ENCODE data around the gene GPR183. TPM values are rescaled to one million over a fixed set of nuclear protein-coding genes. Genes with fewer than 3 reads are reported as not detected.

GPR183 gene
- total and polyA plus RNA-seq, 2 of the 8 experiments (the other 6 are each of a cell fraction or from before 2014, with no cell fraction given), result not detected

- no peak overlapping the region for H2BK120ac ChIP-seq (replicated peaks; ENCODE audit: low read depth, low read length)
- H4K20me1 ChIP-seq (replicated peaks in 1 of 2; ENCODE audit: control insufficient read depth in 1 of 2, insufficient read depth in 2 of 2, low read length in 2 of 2), result peaks cover 0 to 5% of the 10 kb centered on the region in 2 experiments
- peaks cover 0 to 5% (median 2%) of the 10 kb centered on the region in 4 experiments; a peak in 2 of 7 replicates for H3K4me1 ChIP-seq (replicated peaks in 1 of 4; ENCODE audit: control insufficient read depth in 3 of 4, insufficient read depth in 4 of 4, low read length in 3 of 4)
- no peak overlapping the region for H3K9ac ChIP-seq (replicated peaks in 1 of 4; ENCODE audit: extremely low read depth in 1 of 4, low read depth in 3 of 4, low read length in 3 of 4)
- no peak overlapping the region for H4K5ac ChIP-seq (ENCODE audit: insufficient read length, low read depth, low read length)
- DNase-seq (ENCODE audit: low read depth in 1 of 2, low spot score in 2 of 2) (no peak), FAIRE-seq (no peak)
- H3K4ac ChIP-seq (replicated peaks; ENCODE audit: insufficient read length, low read depth, low read length), result no peak overlapping the region
- ChIA-PET CTCF (ENCODE audit: partially characterized antibody) (interaction anchor here (3.3 kb wide), 1 partner anchor 11 kb away, joined by 8 read pairs; no protein-coding TSS in a partner anchor), POLR2A (ENCODE audit: partially characterized antibody) (no interaction called here)
- H3K4me2 ChIP-seq (ENCODE audit: insufficient read depth in 1 of 2, low read depth in 2 of 2, low read length in 2 of 2), result no peak overlapping the region
- H3K9me3 ChIP-seq (ENCODE audit: insufficient read depth in 2 of 2, low read depth in 1 of 2, low read length in 1 of 2), result no peaks in the 10 kb centered on the region
- H2BK20ac ChIP-seq (ENCODE audit: low read length), result no peak overlapping the region
- no peak overlapping the region for H2AFZ ChIP-seq (ENCODE audit: low read length)
- H3K27ac ChIP-seq (ENCODE audit: low read depth, low read length), result no peak overlapping the region
- H4K91ac ChIP-seq (replicated peaks; ENCODE audit: insufficient read length, low read length), result no peak overlapping the region
- no peak overlapping the region for H3K18ac ChIP-seq (ENCODE audit: extremely low read depth, low read length)
- H4K8ac ChIP-seq (ENCODE audit: extremely low read depth, insufficient read depth, low read length), result no peak overlapping the region
- H3K14ac ChIP-seq (ENCODE audit: insufficient read length), result no peak overlapping the region
- no peak overlapping the region for H3K4me3 ChIP-seq (ENCODE audit: extremely low read depth in 1 of 4, insufficient read depth in 2 of 4, low read depth in 3 of 4, low read length in 4 of 4)
- H3K56ac ChIP-seq (replicated peaks; ENCODE audit: insufficient read length, low read depth, low read length), result no peak overlapping the region
- no peak overlapping the region for H2AK5ac ChIP-seq (ENCODE audit: low read depth, low read length)
- no peaks in the 10 kb centered on the region for H3K27me3 ChIP-seq (replicated peaks in 1 of 4; ENCODE audit: control insufficient read depth in 3 of 4, extremely low read depth in 1 of 4, insufficient read depth in 3 of 4, low read length in 3 of 4)
- H2BK12ac ChIP-seq (ENCODE audit: low read depth, low read length), result no peak overlapping the region
- H3K79me2 ChIP-seq (ENCODE audit: control insufficient read depth in 1 of 2, insufficient read depth in 2 of 2, low read length in 2 of 2), result no peaks in the 10 kb centered on the region
- 100% methylated on average over 1 of the region's 1 CpG; no CpG with 5 or more reads in 1 of the 2 experiments for WGBS, 2 experiments (ENCODE audit: extremely low coverage in 1 of 2, insufficient coverage in 1 of 2, insufficient read length in 1 of 2, insufficient replicate concordance in 2 of 2, low coverage in 1 of 2, low lambda C conversion rate in 2 of 2, missing lambda C conversion rate in 1 of 2)
- H3K23me2 ChIP-seq (ENCODE audit: low read depth, low read length), result no peaks in the 10 kb centered on the region
- peaks cover 0 to 12% (median 4%) of the 10 kb centered on the region in 4 experiments; a peak in 3 of 8 replicates for H3K36me3 ChIP-seq (ENCODE audit: control insufficient read depth in 2 of 4, insufficient read depth in 4 of 4, low read length in 3 of 4)
- H3K23ac ChIP-seq (ENCODE audit: insufficient read length), result no peak overlapping the region
- H2BK5ac ChIP-seq (ENCODE audit: low read depth, low read length), result no peak overlapping the region
- no peak overlapping the region for H2BK15ac ChIP-seq (ENCODE audit: low read length)
- H3K79me1 ChIP-seq (ENCODE audit: low read depth, low read length), result peaks cover 2% of the 10 kb centered on the region; the same call in 1 of the 2 replicates
- no peak for TF ChIP-seq KDM1A (IDR thresholded peaks at IDR 0.05; ENCODE audit: borderline replicate concordance, low read length)
- no peak for TF ChIP-seq ATF3 (IDR thresholded peaks at IDR 0.05; ENCODE audit: insufficient read depth, low read depth, low read length)
- no peak for TF ChIP-seq TAF7 (optimal IDR thresholded peaks at IDR 0.05; ENCODE audit: borderline replicate concordance, low read depth, low read length)
- TF ChIP-seq CBX8 (IDR thresholded peaks at IDR 0.05; ENCODE audit: borderline replicate concordance, low read depth, low read length), result no peak
- no peak for TF ChIP-seq EP300 (IDR thresholded peaks at IDR 0.05; ENCODE audit: borderline replicate concordance in 1 of 2, low read depth in 2 of 2, low read length in 2 of 2)
- no peak for TF ChIP-seq SUZ12 (IDR thresholded peaks at IDR 0.05; ENCODE audit: low read length)
- TF ChIP-seq NANOG (IDR thresholded peaks at IDR 0.05; ENCODE audit: insufficient read depth, low read depth, low read length, poor library complexity, severe bottlenecking), result no peak
- no peak for TF ChIP-seq SAP30 (IDR thresholded peaks at IDR 0.05; ENCODE audit: insufficient read depth, insufficient replicate concordance, low read length)
- TF ChIP-seq SRF (IDR thresholded peaks at IDR 0.05; ENCODE audit: low read depth, low read length), result no peak
Observed at GRCh38 chr13:99356012-99356261, 48.7 kb upstream of the GPR183 start.
